ENCODE results near the gene AXL.

GRCh38 chr19:41206926-41207750, 11.9 kb upstream of the AXL start:
- TF ChIP-seq CTCF (IDR thresholded peaks at IDR 0.05), result no peak
- no peak for TF ChIP-seq POLR2A (IDR thresholded peaks at IDR 0.05)

Data from Peyer's patch (tissue), 4 donors.